GM12892 (cell line): ENCODE results near the gene PBX1.

Experiments used
- DNase-seq: peaks from one replicate; pipeline ENCODE4 v3.0.0; 2011; ENCODE audit not compliant: insufficient read length
- FAIRE-seq: peaks from 2 replicates; lab custom pipeline; 2011; peaks lifted over from hg19 to GRCh38; lab: Jason Lieb, UNC
- POLR2A ChIP-seq: IDR thresholded peaks from 2 replicates; pipeline ENCODE4 v1.6.1; 2011; ENCODE audit warnings: low read depth, low read length, control low read depth
- POLR2AphosphoS5 ChIP-seq: IDR thresholded peaks from 2 replicates; pipeline ENCODE4 v1.6.1; 2011; ENCODE audit warnings: low read depth, low read length, control low read depth
- TAF1 ChIP-seq: IDR thresholded peaks from 2 replicates; pipeline ENCODE4 v1.6.1; 2011; ENCODE audit warnings: low read depth, mild to moderate bottlenecking, control low read depth, low read length, borderline replicate concordance

PBX1 gene

DNA sequence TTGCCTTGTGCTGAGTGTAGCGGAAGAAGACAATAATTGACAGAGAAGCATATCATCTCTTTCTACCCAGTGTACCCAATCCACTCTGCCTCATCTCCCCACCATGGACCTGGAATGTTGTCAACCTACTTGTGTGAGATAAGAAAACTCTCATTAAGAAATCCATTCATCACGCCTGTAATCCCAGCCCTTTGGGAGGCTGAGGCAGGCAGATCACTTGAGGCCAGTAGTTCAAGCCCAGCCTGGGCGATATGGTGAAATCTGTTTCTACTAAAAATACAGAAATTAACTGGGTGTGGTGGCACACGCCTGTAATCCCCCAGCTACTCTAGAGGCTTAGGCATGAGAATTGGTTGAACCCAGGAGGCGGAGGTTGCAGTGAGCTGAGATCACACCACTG lies 209.6 kb downstream of the PBX1 start:
- DNase-seq (no peak), FAIRE-seq (no peak)
- no peak for TF ChIP-seq POLR2AphosphoS5
- no peak for TF ChIP-seq TAF1
- TF ChIP-seq POLR2A: no peak

DNA sequence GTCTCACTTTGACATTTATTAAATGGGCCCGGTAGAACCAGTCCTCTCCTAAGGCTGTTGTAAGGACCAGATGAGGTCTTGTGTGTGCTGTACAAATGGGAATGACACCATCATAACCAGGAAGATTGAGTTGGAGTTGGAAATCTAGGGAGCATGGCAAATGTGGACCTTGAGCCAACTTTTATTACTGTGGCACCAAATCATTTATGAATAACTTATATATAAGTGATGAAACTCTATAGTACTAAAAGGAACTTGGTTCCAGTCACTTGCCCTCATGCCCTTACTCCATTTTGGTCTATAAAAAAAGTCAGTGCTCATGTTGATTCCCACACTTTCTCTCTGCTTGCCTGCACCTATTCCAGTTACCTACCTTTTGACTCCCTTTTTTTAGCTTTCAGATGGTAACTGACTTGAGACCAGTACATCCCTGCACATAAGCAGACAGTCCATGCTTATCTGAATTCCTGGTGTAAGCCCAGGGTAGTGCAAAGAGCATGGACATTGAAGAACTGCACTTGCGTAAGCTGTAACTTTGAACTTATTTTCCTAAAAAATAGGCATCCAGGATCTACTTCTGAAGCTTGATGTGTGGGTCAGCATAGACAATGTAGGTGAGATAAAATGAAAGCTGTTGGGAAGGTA lies 210.6 kb downstream of the PBX1 start:
- FAIRE-seq: no peak

DNA sequence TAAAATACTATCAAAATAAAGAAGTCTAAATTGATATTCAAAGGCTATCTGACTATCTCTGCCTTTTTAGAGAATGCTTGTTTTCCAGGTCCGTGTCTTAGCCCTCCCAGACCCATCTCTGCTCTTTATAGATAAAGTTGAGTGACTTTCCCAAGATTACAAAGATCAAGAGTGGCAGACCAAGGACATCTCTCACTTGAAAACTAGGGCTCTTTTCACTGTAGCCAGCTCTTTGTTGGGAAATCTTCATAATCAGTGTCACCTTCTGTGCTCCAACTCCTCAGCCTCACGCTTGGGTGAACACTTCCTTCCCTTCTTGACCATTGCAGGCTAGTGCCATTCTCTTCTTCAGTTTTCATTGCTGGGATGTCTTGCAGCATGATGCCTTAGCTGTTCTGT lies 211.1 kb downstream of the PBX1 start:
- TF ChIP-seq TAF1: no peak
- no peak for TF ChIP-seq POLR2AphosphoS5
- TF ChIP-seq POLR2A: no peak
- DNase-seq (no peak), FAIRE-seq (no peak)

More for the DNA sequence above, 210.6 kb downstream of the PBX1 start:
- no peak for DNase-seq
- TF ChIP-seq POLR2AphosphoS5 (no peak), POLR2A (no peak), TAF1 (no peak)

GRCh38 chr1:164771041-164771618 lies 212.1 kb downstream of the PBX1 start:
- FAIRE-seq: no peak

GRCh38 chr1:164771619-164772361 lies 212.8 kb downstream of the PBX1 start:
- FAIRE-seq: no peak
- DNase-seq: no peak
- TF ChIP-seq POLR2A: no peak

More at GRCh38 chr1:164771041-164771618, 212.1 kb downstream of the PBX1 start:
- TF ChIP-seq POLR2A: no peak
- no peak for TF ChIP-seq TAF1
- TF ChIP-seq POLR2AphosphoS5: no peak
- DNase-seq: no peak

GRCh38 chr1:164772635-164773034 lies 213.7 kb downstream of the PBX1 start:
- no peak for TF ChIP-seq TAF1
- no peak for TF ChIP-seq POLR2AphosphoS5
- no peak for TF ChIP-seq POLR2A
- DNase-seq: no peak
- no peak for FAIRE-seq

DNA sequence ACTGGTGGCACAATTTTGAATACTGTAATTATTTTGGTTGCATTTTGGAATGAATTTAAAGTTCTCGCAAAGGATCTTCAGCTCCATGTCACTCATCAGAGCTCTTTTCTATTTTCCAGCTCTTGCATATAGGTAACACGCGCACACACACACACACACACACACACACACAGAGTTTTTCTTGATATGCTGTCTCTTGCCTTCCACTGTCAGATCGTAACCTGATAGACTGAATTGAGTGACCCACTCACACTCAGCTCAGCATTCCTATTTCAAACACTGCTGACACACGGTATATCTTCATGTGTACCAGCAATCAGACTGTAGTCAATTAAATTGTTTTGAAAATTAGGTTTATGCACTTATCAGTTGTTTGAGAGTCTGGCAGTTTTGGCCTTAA lies 214.1 kb downstream of the PBX1 start:
- no peak for FAIRE-seq
- TF ChIP-seq POLR2AphosphoS5 (no peak), POLR2A (no peak), TAF1 (no peak)
- DNase-seq: no peak

DNA sequence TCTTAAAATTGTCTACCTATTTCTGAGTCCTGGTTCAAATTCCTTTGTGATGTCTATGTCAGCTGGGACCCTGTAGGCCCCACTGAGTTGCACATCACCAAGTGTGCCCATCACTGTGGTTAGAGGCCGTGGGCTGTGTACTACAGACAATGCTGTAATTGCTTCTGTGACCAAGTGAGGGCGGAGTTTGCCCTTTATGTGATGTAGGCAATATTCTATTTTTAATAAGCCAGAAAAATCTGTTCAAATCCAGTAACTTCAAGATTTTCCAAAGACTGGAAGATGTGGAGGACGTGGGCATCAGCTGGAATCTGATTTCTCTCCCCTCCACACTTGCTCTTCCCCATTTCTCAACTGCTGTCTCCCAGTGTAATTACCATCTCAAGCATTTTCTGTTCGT lies 215.4 kb downstream of the PBX1 start:
- no peak for DNase-seq
- TF ChIP-seq POLR2AphosphoS5 (no peak), POLR2A (no peak), TAF1 (no peak)
- FAIRE-seq: no peak

DNA sequence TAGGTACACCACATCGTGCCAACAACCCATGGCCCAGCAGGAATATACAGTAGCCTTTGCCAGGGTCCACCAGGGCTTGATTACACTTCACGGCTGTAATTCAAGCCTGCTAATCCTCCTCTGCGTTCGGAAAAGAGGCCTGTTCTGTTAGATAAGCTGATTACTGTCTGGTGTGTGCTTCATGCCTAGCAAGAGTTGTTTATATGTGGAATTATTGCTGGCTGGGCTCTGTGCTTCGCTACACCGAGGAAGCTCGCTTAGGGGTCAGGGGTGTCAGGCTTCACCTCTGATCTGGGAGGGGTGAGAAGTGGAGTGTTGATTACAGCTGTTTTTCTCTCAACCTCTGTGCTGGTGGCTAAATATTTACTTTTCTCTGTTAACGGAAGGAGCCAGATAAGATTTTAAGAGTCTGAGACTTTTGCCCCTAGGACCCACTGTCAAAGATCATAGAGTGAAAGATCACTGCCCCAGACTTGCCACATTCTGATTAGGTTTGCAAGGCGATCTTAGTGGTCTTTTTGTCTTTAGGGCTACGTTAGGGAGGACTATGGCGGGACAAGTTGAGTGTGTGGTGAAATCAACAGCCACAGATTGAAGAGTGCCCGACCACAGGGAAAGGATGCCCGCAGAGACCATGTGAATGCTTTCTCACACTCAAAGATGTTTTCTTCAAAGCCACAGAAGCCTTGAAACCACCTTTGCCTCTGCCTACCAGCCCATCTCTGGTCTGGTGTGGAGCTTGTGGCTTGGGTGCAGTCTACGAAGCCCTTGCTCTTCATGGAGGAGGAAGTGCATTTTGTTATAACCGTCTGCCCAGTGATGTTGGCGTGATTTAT lies 216.1 kb downstream of the PBX1 start:
- no peak for FAIRE-seq
- no peak for DNase-seq

DNA sequence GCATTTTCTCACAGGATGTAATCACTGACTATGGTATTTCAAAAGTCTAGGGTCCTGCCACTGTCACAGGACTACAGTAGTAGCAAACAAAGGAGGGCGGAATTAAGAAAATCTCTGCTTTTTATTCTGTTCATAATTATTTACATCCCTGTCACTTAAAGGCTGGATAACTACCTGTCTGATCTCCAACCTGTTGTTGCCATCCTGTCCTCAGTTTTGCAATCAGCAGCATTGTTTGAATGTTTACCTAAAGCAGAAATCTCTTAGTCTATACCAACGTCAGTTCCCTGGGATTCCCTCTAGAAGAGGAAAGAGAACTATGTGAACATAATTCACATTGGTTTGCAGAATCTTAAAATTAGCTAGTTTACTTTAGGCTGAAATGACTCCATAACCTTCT lies 218.5 kb downstream of the PBX1 start:
- no peak for TF ChIP-seq POLR2AphosphoS5
- no peak for TF ChIP-seq TAF1
- TF ChIP-seq POLR2A: no peak
- FAIRE-seq (no peak), DNase-seq (no peak)

More for the DNA sequence above, 216.1 kb downstream of the PBX1 start:
- TF ChIP-seq POLR2AphosphoS5 (no peak), TAF1 (no peak), POLR2A (no peak)

DNA sequence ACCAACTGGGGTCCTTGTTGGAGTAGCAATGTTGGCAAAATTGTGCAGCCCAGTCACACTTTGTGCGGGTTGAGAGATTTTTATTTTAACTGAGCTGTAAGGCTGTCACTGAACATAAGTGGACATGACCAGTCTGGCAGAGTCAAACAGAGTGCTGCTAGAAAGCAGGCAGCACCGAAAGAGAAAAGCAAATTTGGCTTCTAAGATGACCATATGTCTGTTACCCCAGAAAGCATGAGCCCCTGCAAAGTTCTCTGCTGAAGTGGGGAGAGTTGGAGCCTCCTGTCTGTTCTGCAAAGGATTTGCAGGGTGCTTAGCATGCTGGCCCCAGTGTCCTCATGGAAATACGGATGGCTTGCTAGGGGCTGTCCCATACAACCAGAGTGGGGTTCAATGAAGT lies 220.4 kb downstream of the PBX1 start:
- DNase-seq (no peak), FAIRE-seq (no peak)
- TF ChIP-seq POLR2AphosphoS5 (no peak), POLR2A (no peak), TAF1 (no peak)
